Measurements from ENCODE around the gene ZNF823.

Gene ZNF823

DNA sequence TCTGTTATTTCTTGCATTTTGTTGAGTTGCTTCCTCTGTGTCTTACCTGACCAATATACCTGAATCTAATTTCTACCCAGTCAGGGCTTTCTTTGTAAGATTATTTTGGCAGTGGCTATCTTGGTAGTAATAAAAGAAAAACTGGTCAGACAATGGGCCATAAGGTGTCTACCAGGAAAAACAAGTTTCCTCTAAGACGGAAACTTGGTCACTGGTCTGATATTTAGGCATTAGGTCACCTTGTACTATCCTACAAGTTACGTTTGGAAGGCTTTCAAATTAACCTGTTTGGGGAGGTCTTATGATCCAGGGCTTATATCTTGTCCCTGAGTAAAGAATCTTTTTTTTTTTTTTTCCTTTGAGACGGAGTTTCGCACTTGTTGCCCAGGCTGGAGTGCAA, 9.2 kb downstream of the ZNF823 start:
- no peaks in the 10 kb centered on the region for H4K20me1 ChIP-seq (ENCODE audit: insufficient read depth, low read length)
- no peak overlapping the region for H3K4me3 ChIP-seq (ENCODE audit: low read depth, low read length, poor library complexity, severe bottlenecking)
- no peaks in the 10 kb centered on the region for H3K4me1 ChIP-seq (ENCODE audit: insufficient read depth, low read length, severe bottlenecking)
- H3K9me3 ChIP-seq (ENCODE audit: low read length), result peaks cover 18% of the 10 kb centered on the region
- TF ChIP-seq, protein P1, sequence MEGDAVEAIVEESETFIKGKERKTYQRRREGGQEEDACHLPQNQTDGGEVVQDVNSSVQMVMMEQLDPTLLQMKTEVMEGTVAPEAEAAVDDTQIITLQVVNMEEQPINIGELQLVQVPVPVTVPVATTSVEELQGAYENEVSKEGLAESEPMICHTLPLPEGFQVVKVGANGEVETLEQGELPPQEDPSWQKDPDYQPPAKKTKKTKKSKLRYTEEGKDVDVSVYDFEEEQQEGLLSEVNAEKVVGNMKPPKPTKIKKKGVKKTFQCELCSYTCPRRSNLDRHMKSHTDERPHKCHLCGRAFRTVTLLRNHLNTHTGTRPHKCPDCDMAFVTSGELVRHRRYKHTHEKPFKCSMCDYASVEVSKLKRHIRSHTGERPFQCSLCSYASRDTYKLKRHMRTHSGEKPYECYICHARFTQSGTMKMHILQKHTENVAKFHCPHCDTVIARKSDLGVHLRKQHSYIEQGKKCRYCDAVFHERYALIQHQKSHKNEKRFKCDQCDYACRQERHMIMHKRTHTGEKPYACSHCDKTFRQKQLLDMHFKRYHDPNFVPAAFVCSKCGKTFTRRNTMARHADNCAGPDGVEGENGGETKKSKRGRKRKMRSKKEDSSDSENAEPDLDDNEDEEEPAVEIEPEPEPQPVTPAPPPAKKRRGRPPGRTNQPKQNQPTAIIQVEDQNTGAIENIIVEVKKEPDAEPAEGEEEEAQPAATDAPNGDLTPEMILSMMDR (IDR thresholded peaks at IDR 0.05; ENCODE audit: low read length), result no peak
- no peak for TF ChIP-seq EZH2 (IDR thresholded peaks at IDR 0.05; ENCODE audit: borderline replicate concordance, low read length)
- no peak overlapping the region for H3K9ac ChIP-seq (ENCODE audit: low read length)
- H3K4me2 ChIP-seq (ENCODE audit: low read length), result no peak overlapping the region
- no peaks in the 10 kb centered on the region for H3K9me2 ChIP-seq (ENCODE audit: low read depth, low read length)
- no peak overlapping the region for H3K27ac ChIP-seq (ENCODE audit: low read depth, low read length, poor library complexity, severe bottlenecking)
- H3K36me3 ChIP-seq (ENCODE audit: insufficient read depth, low read length), result peaks cover 11% of the 10 kb centered on the region
- no peaks in the 10 kb centered on the region; the same call in 1 of the 2 replicates for H3F3A ChIP-seq (ENCODE audit: insufficient read depth, low read length)
- H3K27me3 ChIP-seq (ENCODE audit: insufficient read depth, low read length), result no peaks in the 10 kb centered on the region
- no peak overlapping the region for H2AFZ ChIP-seq (ENCODE audit: low read length)
- H3K79me2 ChIP-seq (ENCODE audit: insufficient read depth, low read length), result no peaks in the 10 kb centered on the region

DNA sequence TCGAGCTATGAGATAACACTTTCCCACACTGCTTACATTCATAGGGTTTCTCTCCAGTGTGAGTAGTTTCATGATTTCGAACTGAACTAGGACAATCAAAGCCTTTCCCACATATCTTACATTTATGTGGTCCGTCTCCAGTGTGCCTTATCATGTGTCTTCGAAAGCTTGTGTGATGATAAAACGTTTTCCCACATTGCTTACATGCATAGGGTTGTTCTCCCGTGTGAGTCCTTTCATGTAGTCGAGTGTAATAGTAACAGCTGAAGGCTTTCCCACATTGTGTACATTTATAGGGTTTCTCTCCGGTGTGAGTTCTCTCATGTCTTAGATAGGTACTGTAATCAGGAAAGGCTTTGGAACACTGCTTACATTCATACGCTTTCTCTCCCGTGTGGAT, 16.3 kb downstream of the ZNF823 start:
- Histone ChIP-seq H3K9me3 (ENCODE audit: low read length) (peaks cover 36% of the 10 kb centered on the region), H3K4me1 (ENCODE audit: insufficient read depth, low read length, severe bottlenecking) (no peaks in the 10 kb centered on the region), H3F3A (ENCODE audit: insufficient read depth, low read length) (no peaks in the 10 kb centered on the region), H3K36me3 (ENCODE audit: insufficient read depth, low read length) (peaks cover 38% of the 10 kb centered on the region), H3K4me2 (ENCODE audit: low read length) (no peak overlapping the region), H3K4me3 (ENCODE audit: low read depth, low read length, poor library complexity, severe bottlenecking) (no peak overlapping the region), H3K9me2 (ENCODE audit: low read depth, low read length) (no peaks in the 10 kb centered on the region), H3K79me2 (ENCODE audit: insufficient read depth, low read length) (no peaks in the 10 kb centered on the region), H2AFZ (ENCODE audit: low read length) (no peak overlapping the region), H3K9ac (ENCODE audit: low read length) (no peak overlapping the region), H4K20me1 (ENCODE audit: insufficient read depth, low read length) (no peaks in the 10 kb centered on the region), H3K27ac (ENCODE audit: low read depth, low read length, poor library complexity, severe bottlenecking) (no peak overlapping the region), H3K27me3 (ENCODE audit: insufficient read depth, low read length) (no peaks in the 10 kb centered on the region)
- TF ChIP-seq, protein P1 (IDR thresholded peaks at IDR 0.05; ENCODE audit: low read length), result no peak
- no peak for TF ChIP-seq EZH2 (IDR thresholded peaks at IDR 0.05; ENCODE audit: borderline replicate concordance, low read length)

DNA sequence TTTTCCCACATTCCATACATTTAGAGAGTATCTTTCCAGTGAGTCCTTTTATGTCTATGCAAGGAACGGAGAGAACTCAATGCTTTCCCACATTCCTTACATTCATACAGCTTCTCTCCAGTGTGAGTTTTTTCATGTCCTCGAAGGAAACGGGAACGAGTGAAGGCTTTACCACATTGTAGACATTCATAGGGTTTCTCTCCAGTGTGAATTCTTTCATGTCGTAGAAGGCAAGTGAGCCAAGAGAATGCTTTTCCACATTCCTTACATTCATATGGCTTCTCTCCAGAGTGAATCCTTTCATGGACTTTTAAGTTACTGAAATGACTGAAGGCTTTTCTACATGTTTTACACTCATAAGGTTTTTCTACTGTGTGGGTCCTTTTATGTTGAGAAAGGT, 17.1 kb downstream of the ZNF823 start:
- Histone ChIP-seq H4K20me1 (ENCODE audit: insufficient read depth, low read length) (no peaks in the 10 kb centered on the region), H3K36me3 (ENCODE audit: insufficient read depth, low read length) (peaks cover 37% of the 10 kb centered on the region)
- TF ChIP-seq, protein P1 (IDR thresholded peaks at IDR 0.05; ENCODE audit: low read length), result no peak
- no peak for TF ChIP-seq EZH2 (IDR thresholded peaks at IDR 0.05; ENCODE audit: borderline replicate concordance, low read length)

More for the DNA sequence above, 17.1 kb downstream of the ZNF823 start:
- Histone ChIP-seq H3K9ac (ENCODE audit: low read length) (no peak overlapping the region), H3K4me1 (ENCODE audit: insufficient read depth, low read length, severe bottlenecking) (no peaks in the 10 kb centered on the region), H3K27me3 (ENCODE audit: insufficient read depth, low read length) (no peaks in the 10 kb centered on the region), H3K9me2 (ENCODE audit: low read depth, low read length) (no peaks in the 10 kb centered on the region), H3F3A (ENCODE audit: insufficient read depth, low read length) (no peaks in the 10 kb centered on the region), H3K27ac (ENCODE audit: low read depth, low read length, poor library complexity, severe bottlenecking) (no peak overlapping the region), H3K9me3 (ENCODE audit: low read length) (peaks cover 36% of the 10 kb centered on the region), H3K79me2 (ENCODE audit: insufficient read depth, low read length) (no peaks in the 10 kb centered on the region), H2AFZ (ENCODE audit: low read length) (no peak overlapping the region), H3K4me2 (ENCODE audit: low read length) (no peak overlapping the region), H3K4me3 (ENCODE audit: low read depth, low read length, poor library complexity, severe bottlenecking) (no peak overlapping the region)

Data from OCI-LY1 (cell line).